GM23338 (cell line): ENCODE measurements around the gene PDE4B. TPM values are rescaled to one million over a fixed set of nuclear protein-coding genes. Genes with fewer than 3 reads are reported as not detected.

Experiments
- ATAC-seq: fragments of 200-7000 bp; cut with Tn5 transposase; 3 replicates; pipeline ENCODE4 v1.9.1; 2020
- DNase-seq: peaks from one replicate; pipeline ENCODE4 v3.0.0-alpha.2; 2015; ENCODE audit warnings: low spot score
- H2AFZ ChIP-seq: fragments of 200-600 bp; sonication (generic); 2 replicates; pipeline ENCODE4 v1.8.0; 2016; ENCODE audit warnings: antibody characterized with exemption, mild to moderate bottlenecking, moderate library complexity
- H3F3A ChIP-seq: fragments of 200-600 bp; sonication (generic); replicated peaks from 2 replicates; pipeline ENCODE4 v1.8.0; 2017; ENCODE audit warnings: antibody characterized with exemption, mixed run types, low read depth
- H3K27ac ChIP-seq: fragments of 200-600 bp; sonication (generic); 2 replicates; pipeline ENCODE4 v1.6.1; 2016; ENCODE audit warnings: low read depth
- H3K27me3 ChIP-seq: fragments of 200-600 bp; sonication (generic); 2 replicates; pipeline ENCODE4 v1.8.0; 2016; ENCODE audit warnings: mild to moderate bottlenecking, mixed run types, moderate library complexity; ENCODE audit not compliant: insufficient read depth
- H3K36me3 ChIP-seq: fragments of 200-600 bp; sonication (generic); 2 replicates; pipeline ENCODE4 v1.8.0; 2016; ENCODE audit warnings: mild to moderate bottlenecking; ENCODE audit not compliant: insufficient read depth
- H3K4me1 ChIP-seq: fragments of 200-600 bp; sonication (generic); 2 replicates; pipeline ENCODE4 v1.8.0; 2016; ENCODE audit warnings: mild to moderate bottlenecking, moderate library complexity; ENCODE audit not compliant: insufficient read depth
- H3K4me2 ChIP-seq: fragments of 200-600 bp; sonication (generic); 2 replicates; pipeline ENCODE4 v1.7.1; 2017; ENCODE audit warnings: mixed run types
- H3K4me3 ChIP-seq: fragments of 200-600 bp; sonication (generic); 2 replicates; pipeline ENCODE4 v1.6.1; 2016; ENCODE audit warnings: mixed run types
- H3K79me2 ChIP-seq: fragments of 200-600 bp; sonication (generic); replicated peaks from 2 replicates; pipeline ENCODE4 v1.8.0; 2017; ENCODE audit warnings: mild to moderate bottlenecking; ENCODE audit not compliant: insufficient read depth
- H3K9me2 ChIP-seq: fragments of 200-600 bp; sonication (generic); 2 replicates; pipeline ENCODE4 v1.8.0; 2017; ENCODE audit not compliant: insufficient read depth
- H4K20me1 ChIP-seq: fragments of 200-600 bp; sonication (generic); replicated peaks from 2 replicates; pipeline ENCODE4 v1.8.0; 2017; ENCODE audit warnings: mild to moderate bottlenecking; ENCODE audit not compliant: insufficient read depth
- H3K27ac Mint-ChIP-seq: 2 replicates; pipeline ENCODE4 v1.8.0; 2020; ENCODE audit warnings: inconsistent platforms, mild to moderate bottlenecking, moderate library complexity, mixed read lengths
- H3K27me3 Mint-ChIP-seq: 3 replicates; pipeline ENCODE4 v1.8.0; 2022; ENCODE audit warnings: low read depth, mild to moderate bottlenecking, moderate library complexity, mixed read lengths, inconsistent platforms; ENCODE audit not compliant: insufficient read depth, poor library complexity
- H3K36me3 Mint-ChIP-seq: 3 replicates; pipeline ENCODE4 v1.8.0; 2021; ENCODE audit warnings: low read depth, mild to moderate bottlenecking, inconsistent platforms, moderate library complexity, mixed read lengths
- H3K4me1 Mint-ChIP-seq: 3 replicates; pipeline ENCODE4 v1.8.0; 2020; ENCODE audit warnings: mild to moderate bottlenecking, inconsistent platforms, mixed read lengths
- H3K4me3 Mint-ChIP-seq: 3 replicates; pipeline ENCODE4 v1.8.0; 2021; ENCODE audit warnings: moderate library complexity, mild to moderate bottlenecking, inconsistent platforms, mixed read lengths
- H3K9me3 Mint-ChIP-seq: 3 replicates; pipeline ENCODE4 v1.8.0; 2020; ENCODE audit warnings: moderate library complexity, mild to moderate bottlenecking, inconsistent platforms, mixed read lengths
- CREB1 ChIP-seq: fragments of 250-450 bp; sonication (Bioruptor Pico); IDR thresholded peaks from 2 replicates; pipeline ENCODE4 v1.5.0; 2020; ENCODE audit warnings: low read depth, mild to moderate bottlenecking, moderate library complexity
- CTCF ChIP-seq, 2 experiments: fragments of 200-600 bp in 1 of 2; sonication (generic) in 1 of 2; conservative IDR thresholded peaks; 2 replicates each; pipeline versions ENCODE4 v1.5.1 to v1.6.1; 2016 to 2017; ENCODE audit warnings: antibody characterized with exemption in 2 of 2, low read depth in 2 of 2, mild to moderate bottlenecking in 2 of 2, moderate library complexity in 1 of 2
- EZH2 ChIP-seq: fragments of 200-600 bp; sonication (generic); IDR thresholded peaks from one replicate; pipeline ENCODE4 v1.8.0; 2017; ENCODE audit warnings: antibody characterized with exemption, mild to moderate bottlenecking, low read depth; ENCODE audit not compliant: unreplicated experiment
- EZH2phosphoT487 ChIP-seq: fragments of 200-600 bp; sonication (generic); IDR thresholded peaks from one replicate; pipeline ENCODE4 v1.8.1; 2018; ENCODE audit warnings: antibody characterized with exemption; ENCODE audit not compliant: unreplicated experiment
- JUNB ChIP-seq: IDR thresholded peaks from one replicate; pipeline ENCODE4 v1.6.1; 2016; ENCODE audit warnings: antibody characterized with exemption; ENCODE audit not compliant: unreplicated experiment
- NANOG ChIP-seq: IDR thresholded peaks from 2 replicates; pipeline ENCODE4 v1.6.1; 2016; ENCODE audit warnings: antibody characterized with exemption, borderline replicate concordance
- POLR2AphosphoS5 ChIP-seq: IDR thresholded peaks from 2 replicates; pipeline ENCODE4 v1.6.1; 2016; ENCODE audit warnings: antibody characterized with exemption, low read depth
- STAT1 ChIP-seq: IDR thresholded peaks from one replicate; pipeline ENCODE4 v1.6.1; 2016; ENCODE audit warnings: antibody characterized with exemption; ENCODE audit not compliant: unreplicated experiment
- ZNF114 ChIP-seq: fragments of 250-450 bp; sonication (Bioruptor Pico); IDR thresholded peaks from 2 replicates; pipeline ENCODE4 v1.5.0; 2020; ENCODE audit warnings: mild to moderate bottlenecking, moderate library complexity
- ZNF331 ChIP-seq: fragments of 250-450 bp; sonication (Bioruptor Pico); IDR thresholded peaks from 2 replicates; pipeline ENCODE4 v1.5.0; 2020; ENCODE audit warnings: low read depth, mild to moderate bottlenecking, moderate library complexity
- polyA plus RNA-seq: library from polyadenylated mRNA; unstranded; fragments of >200 nt; fragmentation: Nextera tagmentation; extraction: Ambion mirVana; gene quantifications from 2 replicates; pipeline ENCODE4 v1.2.1, GENCODE V29; 2016
- total RNA-seq: library from RNA; depleted of rRNA; stranded (reverse); fragments of >200 nt; shearing (Covaris generic); gene quantifications from 2 replicates; pipeline ENCODE4 v1.2.3, GENCODE V29; 2014
- TF ChIP-seq, protein P1 (sequence below): IDR thresholded peaks from 2 replicates; pipeline ENCODE4 v1.6.1; 2016; ENCODE audit warnings: antibody characterized with exemption
- TF ChIP-seq, protein P2 (sequence below): IDR thresholded peaks from one replicate; pipeline ENCODE4 v1.6.1; 2018; ENCODE audit warnings: antibody characterized with exemption; ENCODE audit not compliant: unreplicated experiment

The PDE4B gene
- total and polyA plus RNA-seq, 2 experiments from 2014 or later = 14.0 to 25.6 TPM

- TF ChIP-seq CTCF (conservative IDR thresholded peaks at IDR 0.05; ENCODE audit: low read depth in 2 of 2) (no peak), JUNB (no peak), ZNF114 (CRISPR knock-in tag) (no peak), ZNF331 (CRISPR knock-in tag) (no peak), EZH2phosphoT487 (no peak), CREB1 (CRISPR knock-in tag) (no peak)
- TF ChIP-seq, protein P1, sequence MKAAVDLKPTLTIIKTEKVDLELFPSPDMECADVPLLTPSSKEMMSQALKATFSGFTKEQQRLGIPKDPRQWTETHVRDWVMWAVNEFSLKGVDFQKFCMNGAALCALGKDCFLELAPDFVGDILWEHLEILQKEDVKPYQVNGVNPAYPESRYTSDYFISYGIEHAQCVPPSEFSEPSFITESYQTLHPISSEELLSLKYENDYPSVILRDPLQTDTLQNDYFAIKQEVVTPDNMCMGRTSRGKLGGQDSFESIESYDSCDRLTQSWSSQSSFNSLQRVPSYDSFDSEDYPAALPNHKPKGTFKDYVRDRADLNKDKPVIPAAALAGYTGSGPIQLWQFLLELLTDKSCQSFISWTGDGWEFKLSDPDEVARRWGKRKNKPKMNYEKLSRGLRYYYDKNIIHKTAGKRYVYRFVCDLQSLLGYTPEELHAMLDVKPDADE = no peak
- Mint-ChIP-seq H3K27ac (no peak overlapping the region), H3K9me3 (no peaks in the 10 kb centered on the region), H3K4me3 (no peak overlapping the region), H3K27me3 (no peaks in the 10 kb centered on the region), H3K36me3 (no peaks in the 10 kb centered on the region), H3K4me1 (peaks cover 3% of the 10 kb centered on the region; the same call in 1 of the 3 replicates)
- Histone ChIP-seq H4K20me1 (no peaks in the 10 kb centered on the region), H3K79me2 (no peaks in the 10 kb centered on the region), H3K36me3 (no peaks in the 10 kb centered on the region), H3F3A (no peaks in the 10 kb centered on the region), H3K4me2 (no peak overlapping the region), H3K27me3 (no peaks in the 10 kb centered on the region), H3K27ac (no peak overlapping the region), H2AFZ (no peak overlapping the region), H3K9me2 (no peaks in the 10 kb centered on the region), H3K4me3 (no peak overlapping the region), H3K4me1 (no peaks in the 10 kb centered on the region)
- DNase-seq (no peak), ATAC-seq (no peak)
These were observed 280.7 kb downstream of the PDE4B start for GRCh38 chr1:66073388-66073787.

- peaks cover 3% of the 10 kb centered on the region; the same call in 1 of the 3 replicates for H3K4me1 Mint-ChIP-seq
- Histone ChIP-seq H2AFZ (no peak overlapping the region), H3K4me1 (no peaks in the 10 kb centered on the region), H3K4me3 (no peak overlapping the region), H4K20me1 (no peaks in the 10 kb centered on the region), H3K27me3 (no peaks in the 10 kb centered on the region), H3F3A (no peaks in the 10 kb centered on the region), H3K27ac (no peak overlapping the region), H3K4me2 (no peak overlapping the region), H3K9me2 (no peaks in the 10 kb centered on the region), H3K36me3 (no peaks in the 10 kb centered on the region), H3K79me2 (no peaks in the 10 kb centered on the region)
- DNase-seq = no peak
- no peak overlapping the region for H3K27ac Mint-ChIP-seq
- no peak overlapping the region for H3K4me3 Mint-ChIP-seq
- no peaks in the 10 kb centered on the region for H3K9me3 Mint-ChIP-seq
- no peaks in the 10 kb centered on the region for H3K36me3 Mint-ChIP-seq
- no peak for ATAC-seq
- no peaks in the 10 kb centered on the region for H3K27me3 Mint-ChIP-seq
- TF ChIP-seq JUNB (no peak), EZH2 (no peak), POLR2AphosphoS5 (no peak), CTCF (conservative IDR thresholded peaks at IDR 0.05; ENCODE audit: low read depth in 2 of 2) (no peak), NANOG (no peak), EZH2phosphoT487 (no peak), ZNF114 (CRISPR knock-in tag) (no peak), CREB1 (CRISPR knock-in tag) (no peak), ZNF331 (CRISPR knock-in tag) (no peak), STAT1 (no peak)
- TF ChIP-seq, protein P2, sequence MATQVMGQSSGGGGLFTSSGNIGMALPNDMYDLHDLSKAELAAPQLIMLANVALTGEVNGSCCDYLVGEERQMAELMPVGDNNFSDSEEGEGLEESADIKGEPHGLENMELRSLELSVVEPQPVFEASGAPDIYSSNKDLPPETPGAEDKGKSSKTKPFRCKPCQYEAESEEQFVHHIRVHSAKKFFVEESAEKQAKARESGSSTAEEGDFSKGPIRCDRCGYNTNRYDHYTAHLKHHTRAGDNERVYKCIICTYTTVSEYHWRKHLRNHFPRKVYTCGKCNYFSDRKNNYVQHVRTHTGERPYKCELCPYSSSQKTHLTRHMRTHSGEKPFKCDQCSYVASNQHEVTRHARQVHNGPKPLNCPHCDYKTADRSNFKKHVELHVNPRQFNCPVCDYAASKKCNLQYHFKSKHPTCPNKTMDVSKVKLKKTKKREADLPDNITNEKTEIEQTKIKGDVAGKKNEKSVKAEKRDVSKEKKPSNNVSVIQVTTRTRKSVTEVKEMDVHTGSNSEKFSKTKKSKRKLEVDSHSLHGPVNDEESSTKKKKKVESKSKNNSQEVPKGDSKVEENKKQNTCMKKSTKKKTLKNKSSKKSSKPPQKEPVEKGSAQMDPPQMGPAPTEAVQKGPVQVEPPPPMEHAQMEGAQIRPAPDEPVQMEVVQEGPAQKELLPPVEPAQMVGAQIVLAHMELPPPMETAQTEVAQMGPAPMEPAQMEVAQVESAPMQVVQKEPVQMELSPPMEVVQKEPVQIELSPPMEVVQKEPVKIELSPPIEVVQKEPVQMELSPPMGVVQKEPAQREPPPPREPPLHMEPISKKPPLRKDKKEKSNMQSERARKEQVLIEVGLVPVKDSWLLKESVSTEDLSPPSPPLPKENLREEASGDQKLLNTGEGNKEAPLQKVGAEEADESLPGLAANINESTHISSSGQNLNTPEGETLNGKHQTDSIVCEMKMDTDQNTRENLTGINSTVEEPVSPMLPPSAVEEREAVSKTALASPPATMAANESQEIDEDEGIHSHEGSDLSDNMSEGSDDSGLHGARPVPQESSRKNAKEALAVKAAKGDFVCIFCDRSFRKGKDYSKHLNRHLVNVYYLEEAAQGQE = no peak
- TF ChIP-seq, protein P1 = no peak
These were observed 281.5 kb downstream of the PDE4B start for GRCh38 chr1:66074147-66074546.
